Tibial nerve (tissue), 3 donors: ENCODE measurements around the gene CXorf58.

ENCODE experiments used
- POLR2A ChIP-seq, 2 donors: fragments of 450-650 bp; IDR thresholded peaks; one replicate each; pipeline ENCODE4 v1.6.1; 2017; ENCODE audit warnings: antibody characterized with exemption in 2 of 2, mild to moderate bottlenecking in 2 of 2, moderate library complexity in 2 of 2
- TF ChIP-seq, protein P1 (sequence below), 5 experiments: fragments of 200-600 bp in 3 of 5; fragments of 450-650 bp in 2 of 5; sonication (generic) in 3 of 5; IDR thresholded peaks; one replicate each; pipeline ENCODE4 v1.5.1; 2016 to 2019; ENCODE audit warnings: antibody characterized with exemption in 5 of 5, mild to moderate bottlenecking in 3 of 5, moderate library complexity in 2 of 5

DNA sequence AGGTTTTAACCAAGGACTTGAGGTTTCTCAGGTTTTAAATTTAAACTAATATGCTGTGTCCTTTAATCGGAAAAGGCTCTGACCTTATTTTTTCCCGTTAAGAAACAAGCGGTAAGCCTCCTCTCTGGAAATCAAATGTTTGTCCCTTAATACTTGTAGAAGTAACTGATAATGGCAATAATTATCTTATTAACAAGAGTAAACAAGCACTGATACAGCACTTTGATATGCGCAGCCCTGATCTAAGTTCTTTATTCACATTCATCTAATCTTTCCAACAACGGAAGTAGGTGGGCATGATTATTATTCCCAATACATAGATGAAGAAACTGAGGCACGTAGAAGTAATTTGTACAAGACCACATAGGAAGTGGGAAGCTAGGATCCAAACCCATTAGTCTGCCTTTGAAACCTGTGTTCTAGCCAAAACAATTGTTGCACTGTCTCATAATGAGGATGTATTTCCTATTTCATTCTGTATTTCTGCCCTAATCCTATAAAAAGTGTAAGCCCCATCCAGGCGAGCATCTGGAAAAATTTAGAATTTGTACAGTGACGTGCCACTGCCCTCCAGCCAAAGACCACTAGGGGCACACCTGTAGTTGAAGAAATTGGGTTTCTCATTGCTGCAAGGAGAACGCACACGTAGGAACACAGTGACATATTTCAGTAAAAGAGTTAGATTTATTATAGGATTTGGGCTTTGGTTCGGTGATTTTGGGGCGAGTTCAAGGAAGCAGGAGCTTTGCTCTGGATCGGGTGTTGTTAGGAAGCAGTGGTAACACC is 606 bp downstream of the CXorf58 start:
- TF ChIP-seq, protein P1, sequence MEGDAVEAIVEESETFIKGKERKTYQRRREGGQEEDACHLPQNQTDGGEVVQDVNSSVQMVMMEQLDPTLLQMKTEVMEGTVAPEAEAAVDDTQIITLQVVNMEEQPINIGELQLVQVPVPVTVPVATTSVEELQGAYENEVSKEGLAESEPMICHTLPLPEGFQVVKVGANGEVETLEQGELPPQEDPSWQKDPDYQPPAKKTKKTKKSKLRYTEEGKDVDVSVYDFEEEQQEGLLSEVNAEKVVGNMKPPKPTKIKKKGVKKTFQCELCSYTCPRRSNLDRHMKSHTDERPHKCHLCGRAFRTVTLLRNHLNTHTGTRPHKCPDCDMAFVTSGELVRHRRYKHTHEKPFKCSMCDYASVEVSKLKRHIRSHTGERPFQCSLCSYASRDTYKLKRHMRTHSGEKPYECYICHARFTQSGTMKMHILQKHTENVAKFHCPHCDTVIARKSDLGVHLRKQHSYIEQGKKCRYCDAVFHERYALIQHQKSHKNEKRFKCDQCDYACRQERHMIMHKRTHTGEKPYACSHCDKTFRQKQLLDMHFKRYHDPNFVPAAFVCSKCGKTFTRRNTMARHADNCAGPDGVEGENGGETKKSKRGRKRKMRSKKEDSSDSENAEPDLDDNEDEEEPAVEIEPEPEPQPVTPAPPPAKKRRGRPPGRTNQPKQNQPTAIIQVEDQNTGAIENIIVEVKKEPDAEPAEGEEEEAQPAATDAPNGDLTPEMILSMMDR (IDR thresholded peaks at IDR 0.05), result no peak
- TF ChIP-seq POLR2A (IDR thresholded peaks at IDR 0.05), result no peak
